ENCODE results near the gene NLRP6. TPM values are rescaled to one million over a fixed set of nuclear protein-coding genes. Genes with fewer than 3 reads are reported as not detected.

Gene NLRP6
- total and polyA plus RNA-seq, 2 donors (not counting 1 experiment from before 2014, with no cell fraction given): 1.4 to 2.7 TPM

GRCh38 chr11:261624-262023 is 16.6 kb upstream of the NLRP6 start:
- peaks cover 31% of the 10 kb centered on the region for H3K4me1 Mint-ChIP-seq
- no peaks in the 10 kb centered on the region for H4K20me1 ChIP-seq (ENCODE audit: control insufficient read depth, insufficient read depth, low read length, poor library complexity, severe bottlenecking)
- POLR2A ChIA-PET: interaction anchor here (0.6 kb wide), 1 partner anchor 34 kb away, joined by 3 read pairs; no protein-coding TSS in a partner anchor
- peaks cover 17 to 21% of the 10 kb centered on the region in 2 donors for H3K4me1 ChIP-seq (ENCODE audit: control insufficient read depth in 2 of 2, insufficient read depth in 2 of 2, low read length in 2 of 2)
- no peaks in the 10 kb centered on the region for H3K79me2 ChIP-seq (ENCODE audit: control insufficient read depth, insufficient read depth, low read length)
- no peak overlapping the region for H3K27ac Mint-ChIP-seq
- no peaks in the 10 kb centered on the region for H3K27me3 ChIP-seq (replicated peaks in 1 of 4; ENCODE audit: control extremely low read depth in 1 of 4, control insufficient read depth in 3 of 4, insufficient read depth in 4 of 4, low read length in 3 of 4)
- WGBS (ENCODE audit: insufficient coverage): 69% methylated on average over 2 of the region's 4 CpGs
- H3K27ac ChIP-seq (ENCODE audit: low read length in 2 of 2): no peak overlapping the region
- peaks cover 5% of the 10 kb centered on the region for H3K9me3 Mint-ChIP-seq (ENCODE audit: insufficient read depth)
- ATAC-seq (ENCODE audit: low read depth) (no peak), DNase-seq (no peak)
- CTCF ChIA-PET: interaction anchor here (0.7 to 3.7 kb wide), 3 partner anchors 11 to 48 kb away, joined by 3 to 35 read pairs (median 3); partner anchors contain the start of gene IFITM2
- H3K4me2 ChIP-seq (replicated peaks; ENCODE audit: low read depth, low read length, poor library complexity, severe bottlenecking): no peak overlapping the region
- intact Hi-C loops (cut with micrococcal nuclease): no loop called here
- no peaks in the 10 kb centered on the region for H3K36me3 ChIP-seq (replicated peaks in 1 of 2; ENCODE audit: control extremely low read depth in 1 of 2, control insufficient read depth in 1 of 2, extremely low read depth in 1 of 2, insufficient read depth in 2 of 2, low read length in 1 of 2)
- no peak overlapping the region for H3K4me3 Mint-ChIP-seq
- no peak overlapping the region for H3K4me3 ChIP-seq (ENCODE audit: control extremely low read depth in 1 of 5, extremely low read depth in 1 of 5, insufficient read depth in 1 of 5, low read depth in 2 of 5, low read length in 4 of 5)
- peaks cover 2 to 20% (median 8%) of the 10 kb centered on the region in 3 donors for H3K9me3 ChIP-seq (ENCODE audit: control extremely low read depth in 1 of 3, control insufficient read depth in 2 of 3, insufficient read depth in 1 of 3, low read length in 2 of 3)
- no peak overlapping the region for H2AFZ ChIP-seq (ENCODE audit: insufficient read depth, low read depth, low read length, poor library complexity, severe bottlenecking)
- H3K27me3 Mint-ChIP-seq: no peaks in the 10 kb centered on the region
- no peak overlapping the region for H3K9ac ChIP-seq (ENCODE audit: low read length)
- TF ChIP-seq EZH2 (IDR thresholded peaks at IDR 0.05; ENCODE audit: borderline replicate concordance, insufficient read depth, low read depth, low read length, poor library complexity, severe bottlenecking) (no peak), CTCF (IDR thresholded peaks at IDR 0.05) (no peak)

DNA sequence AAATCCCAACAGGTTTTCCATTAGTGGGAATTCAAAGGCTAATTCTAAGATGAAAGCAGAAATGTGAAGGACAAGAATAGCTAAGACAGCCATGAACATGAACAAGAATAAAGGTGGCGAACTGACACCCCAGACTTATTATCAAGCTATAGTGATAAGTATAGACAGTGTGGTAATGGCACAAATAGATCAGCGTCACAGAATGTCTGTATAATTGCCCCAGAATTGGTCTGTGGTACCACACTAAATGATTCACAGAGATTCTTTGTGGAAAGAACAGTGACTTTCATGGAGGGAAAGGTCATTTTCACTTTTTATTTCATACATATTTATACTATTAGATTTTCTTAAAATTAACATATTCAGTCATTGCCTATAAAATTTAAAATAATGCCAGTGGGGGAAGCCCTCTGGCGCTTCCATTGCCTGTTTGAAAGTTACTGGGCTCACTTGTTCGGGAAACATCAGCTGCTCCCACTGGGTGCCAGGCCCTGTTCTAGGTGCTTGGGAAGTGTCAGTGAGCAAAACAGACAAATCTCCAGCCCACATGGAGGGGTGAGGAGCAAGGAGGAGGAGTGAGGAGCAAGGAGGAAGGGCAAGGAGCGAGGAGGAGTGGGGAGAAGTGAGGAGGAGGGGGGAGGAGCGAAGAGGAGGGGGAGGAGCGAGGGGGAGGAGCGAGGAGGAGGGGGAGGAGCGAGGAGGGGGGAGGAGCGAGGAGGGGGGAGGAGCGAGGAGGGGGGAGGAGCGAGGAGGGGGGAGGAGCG is 11.3 kb upstream of the NLRP6 start:
- ChIA-PET CTCF (interaction anchor here (1.2 to 3.8 kb wide), 4 partner anchors 9 to 38 kb away, joined by 4 to 49 read pairs (median 10); no protein-coding TSS in a partner anchor), POLR2A (interaction anchor here (0.6 to 3.9 kb wide), 18 partner anchors 9 to 1581 kb away, joined by 3 to 34 read pairs (median 6); partner anchors contain the start of genes BET1L, IFITM2, PGGHG and PNPLA2)
- Histone ChIP-seq H3K4me1 (ENCODE audit: control insufficient read depth in 2 of 2, insufficient read depth in 2 of 2, low read length in 2 of 2) (peaks cover 25 to 32% of the 10 kb centered on the region in 2 donors), H3K27me3 (replicated peaks in 1 of 4; ENCODE audit: control extremely low read depth in 1 of 4, control insufficient read depth in 3 of 4, insufficient read depth in 4 of 4, low read length in 3 of 4) (no peaks in the 10 kb centered on the region), H3K9me3 (ENCODE audit: control extremely low read depth in 1 of 3, control insufficient read depth in 2 of 3, insufficient read depth in 1 of 3, low read length in 2 of 3) (peaks cover 0 to 22% (median 5%) of the 10 kb centered on the region in 3 donors), H3K79me2 (ENCODE audit: control insufficient read depth, insufficient read depth, low read length) (peaks cover 11% of the 10 kb centered on the region), H4K20me1 (ENCODE audit: control insufficient read depth, insufficient read depth, low read length, poor library complexity, severe bottlenecking) (no peaks in the 10 kb centered on the region), H3K36me3 (replicated peaks in 1 of 2; ENCODE audit: control extremely low read depth in 1 of 2, control insufficient read depth in 1 of 2, extremely low read depth in 1 of 2, insufficient read depth in 2 of 2, low read length in 1 of 2) (no peaks in the 10 kb centered on the region), H3K4me2 (replicated peaks; ENCODE audit: low read depth, low read length, poor library complexity, severe bottlenecking) (peak overlapping the region; percentile 30), H3K27ac (ENCODE audit: low read length in 2 of 2) (peak overlapping the region; percentile 35 to 46), H2AFZ (ENCODE audit: insufficient read depth, low read depth, low read length, poor library complexity, severe bottlenecking) (no peak overlapping the region), H3K9ac (ENCODE audit: low read length) (no peak overlapping the region), H3K4me3 (ENCODE audit: control extremely low read depth in 1 of 5, extremely low read depth in 1 of 5, insufficient read depth in 1 of 5, low read depth in 2 of 5, low read length in 4 of 5) (no peak overlapping the region)
- ATAC-seq (ENCODE audit: low read depth) (peak; percentile 13), DNase-seq (peak; percentile 71)
- no peak for TF ChIP-seq CTCF (IDR thresholded peaks at IDR 0.05)
- no peak for TF ChIP-seq EZH2 (IDR thresholded peaks at IDR 0.05; ENCODE audit: borderline replicate concordance, insufficient read depth, low read depth, low read length, poor library complexity, severe bottlenecking)
- 100% methylated on average over 2 of the region's 13 CpGs for WGBS (ENCODE audit: insufficient coverage)
- H3K27me3 Mint-ChIP-seq: no peaks in the 10 kb centered on the region
- H3K4me3 Mint-ChIP-seq: peak overlapping the region; percentile 71
- intact Hi-C loops (cut with micrococcal nuclease): loop anchor here (5.0 kb wide), 1 partner anchor 40 kb away; the partner anchor contains the start of gene IFITM2
- H3K4me1 Mint-ChIP-seq: peaks cover 38% of the 10 kb centered on the region
- H3K27ac Mint-ChIP-seq: peak overlapping the region; percentile 92
- H3K9me3 Mint-ChIP-seq (ENCODE audit: insufficient read depth): peaks cover 4% of the 10 kb centered on the region

All from B cell (primary cell).